Measurements from ENCODE around the gene RPL37.

DNA sequence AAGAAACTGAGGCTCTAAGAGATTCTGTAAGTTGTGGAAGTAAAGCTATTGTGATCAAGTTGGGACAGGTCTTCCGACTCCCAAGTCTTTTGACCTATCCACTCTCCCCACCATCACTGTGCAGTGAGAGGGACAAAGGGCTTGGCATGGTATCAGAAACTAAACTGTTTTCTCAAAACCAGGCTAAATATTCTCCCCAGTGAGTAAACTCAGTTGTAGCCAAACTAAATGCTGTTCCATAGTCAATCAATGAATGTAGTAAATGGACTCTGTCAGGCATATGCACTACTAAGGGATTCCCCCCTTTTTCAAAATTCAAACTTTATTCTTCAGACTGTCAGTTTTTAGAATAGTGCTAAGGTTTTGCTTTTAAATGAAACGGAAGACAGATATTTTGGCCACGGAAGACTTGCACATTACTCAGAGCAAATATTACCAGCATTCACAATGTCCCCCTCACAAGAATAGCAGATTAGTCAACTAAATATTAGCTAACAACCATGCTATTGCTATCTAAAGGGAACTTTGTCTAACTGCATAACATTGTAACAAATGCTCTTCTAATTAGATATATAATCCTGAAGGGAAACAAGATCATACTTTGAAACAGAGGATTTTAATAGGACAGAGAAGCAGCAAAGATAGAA, 44.0 kb downstream of the RPL37 start:
- TF ChIP-seq, protein P1, sequence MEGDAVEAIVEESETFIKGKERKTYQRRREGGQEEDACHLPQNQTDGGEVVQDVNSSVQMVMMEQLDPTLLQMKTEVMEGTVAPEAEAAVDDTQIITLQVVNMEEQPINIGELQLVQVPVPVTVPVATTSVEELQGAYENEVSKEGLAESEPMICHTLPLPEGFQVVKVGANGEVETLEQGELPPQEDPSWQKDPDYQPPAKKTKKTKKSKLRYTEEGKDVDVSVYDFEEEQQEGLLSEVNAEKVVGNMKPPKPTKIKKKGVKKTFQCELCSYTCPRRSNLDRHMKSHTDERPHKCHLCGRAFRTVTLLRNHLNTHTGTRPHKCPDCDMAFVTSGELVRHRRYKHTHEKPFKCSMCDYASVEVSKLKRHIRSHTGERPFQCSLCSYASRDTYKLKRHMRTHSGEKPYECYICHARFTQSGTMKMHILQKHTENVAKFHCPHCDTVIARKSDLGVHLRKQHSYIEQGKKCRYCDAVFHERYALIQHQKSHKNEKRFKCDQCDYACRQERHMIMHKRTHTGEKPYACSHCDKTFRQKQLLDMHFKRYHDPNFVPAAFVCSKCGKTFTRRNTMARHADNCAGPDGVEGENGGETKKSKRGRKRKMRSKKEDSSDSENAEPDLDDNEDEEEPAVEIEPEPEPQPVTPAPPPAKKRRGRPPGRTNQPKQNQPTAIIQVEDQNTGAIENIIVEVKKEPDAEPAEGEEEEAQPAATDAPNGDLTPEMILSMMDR (IDR thresholded peaks at IDR 0.05) = no peak
- no peak for TF ChIP-seq ZFX (IDR thresholded peaks at IDR 0.05; ENCODE audit: borderline replicate concordance)
